Endothelial cell of umbilical vein (primary cell): ENCODE results near the gene PRKAR1B. TPM values are rescaled to one million over a fixed set of nuclear protein-coding genes. Genes with fewer than 3 reads are reported as not detected.

Experiments used
- BruUV-seq: library from RNA; stranded (reverse); fragments of 400-500 nt; replicated peaks from 2 replicates; lab custom pipeline; 2021; lab: Mats Ljungman, UMichigan
- CTCF ChIA-PET: fragments of 300-600, 350-600 bp; sonication (Branson Sonifier 250); formaldehyde crosslinking; loops from one replicate; lab custom pipeline; 2021; ENCODE audit warnings: antibody characterized with exemption, inconsistent platforms; lab: Charles Lee
- POLR2A ChIA-PET: fragments of 300-600, 350-600 bp; sonication (Branson Sonifier 250); formaldehyde crosslinking; loops from one replicate; lab custom pipeline; 2021; ENCODE audit warnings: antibody characterized with exemption, inconsistent platforms; lab: Charles Lee
- DNase-seq: peaks from one replicate; pipeline ENCODE4 v3.0.0-alpha.2; 2011; ENCODE audit warnings: low read depth, low spot score
- FAIRE-seq: peaks from 2 replicates; lab custom pipeline; 2011; peaks lifted over from hg19 to GRCh38; lab: Jason Lieb, UNC
- H2AFZ ChIP-seq: 2 replicates; pipeline ENCODE4 v1.6.0; 2012; ENCODE audit warnings: low read depth, low read length, control low read depth, inconsistent platforms
- H3K27ac ChIP-seq: 2 replicates; pipeline ENCODE4 v1.5.1; 2011; ENCODE audit warnings: low read depth, mild to moderate bottlenecking, control low read depth, low read length, moderate library complexity; ENCODE audit not compliant: insufficient read depth
- H3K27me3 ChIP-seq, 2 experiments: 2 replicates each; pipeline versions ENCODE4 v1.6.0 to v1.6.1; 2011; ENCODE audit warnings: low read length in 2 of 2, mixed read lengths in 1 of 2; ENCODE audit not compliant: control insufficient read depth in 2 of 2, insufficient read depth in 2 of 2
- H3K36me3 ChIP-seq, 2 experiments: 2 replicates in 1 of 2; 3 replicates in 1 of 2; pipeline ENCODE4 v1.5.1; 2011; ENCODE audit warnings: low read length in 2 of 2, mild to moderate bottlenecking in 1 of 2, moderate library complexity in 1 of 2; ENCODE audit not compliant: control insufficient read depth in 2 of 2, insufficient read depth in 2 of 2; ENCODE audit errors: extremely low read depth in 1 of 2
- H3K4me1 ChIP-seq: 3 replicates; pipeline ENCODE4 v1.5.1; 2011; ENCODE audit warnings: mild to moderate bottlenecking, low read length; ENCODE audit not compliant: control insufficient read depth, insufficient read depth; ENCODE audit errors: extremely low read depth
- H3K4me2 ChIP-seq: 2 replicates; pipeline ENCODE4 v1.6.1; 2011; ENCODE audit warnings: low read length, control low read depth, mixed read lengths; ENCODE audit not compliant: insufficient read depth
- H3K4me3 ChIP-seq, 3 experiments: fragments of 200-600 bp in 1 of 3; sonication (generic), shearing (Covaris generic) in 1 of 3; replicated peaks in 1 of 3; 2 replicates each; pipeline ENCODE4 v1.5.1; 2011 to 2016; ENCODE audit warnings: control low read depth in 3 of 3, low read length in 3 of 3, mild to moderate bottlenecking in 2 of 3, inconsistent platforms in 1 of 3, low read depth in 1 of 3, moderate library complexity in 1 of 3; ENCODE audit not compliant: insufficient read depth in 1 of 3
- H3K79me2 ChIP-seq: 2 replicates; pipeline ENCODE4 v1.6.0; 2012; ENCODE audit warnings: low read length, inconsistent platforms; ENCODE audit not compliant: control insufficient read depth, insufficient read depth
- H3K9ac ChIP-seq: replicated peaks from 2 replicates; pipeline ENCODE3; 2011; ENCODE audit warnings: low read length, control low read depth; ENCODE audit not compliant: insufficient read depth; ENCODE audit errors: extremely low read depth
- H3K9me1 ChIP-seq: replicated peaks from 3 replicates; pipeline ENCODE4 v1.6.0; 2011; ENCODE audit warnings: mild to moderate bottlenecking, low read length; ENCODE audit not compliant: control insufficient read depth, insufficient read depth; ENCODE audit errors: extremely low read depth
- H3K9me3 ChIP-seq: replicated peaks from 2 replicates; pipeline ENCODE4 v1.5.1; 2012; ENCODE audit warnings: low read length, inconsistent platforms; ENCODE audit not compliant: control insufficient read depth, insufficient read depth
- H4K20me1 ChIP-seq: replicated peaks from 2 replicates; pipeline ENCODE3; 2011; ENCODE audit warnings: mild to moderate bottlenecking, low read length; ENCODE audit not compliant: control insufficient read depth, insufficient read depth; ENCODE audit errors: extremely low read depth
- CTCF ChIP-seq, 2 donors: IDR thresholded peaks; 1 replicate in 1 of 2; 2 replicates in 1 of 2; pipeline ENCODE4 v1.5.1; 2011; ENCODE audit warnings: low read length in 2 of 2, mild to moderate bottlenecking in 2 of 2, moderate library complexity in 2 of 2, control low read depth in 1 of 2, inconsistent platforms in 1 of 2, low read depth in 1 of 2; ENCODE audit not compliant: insufficient read depth in 1 of 2; ENCODE audit errors: extremely low read depth in 1 of 2
- EZH2 ChIP-seq: IDR thresholded peaks from 2 replicates; pipeline ENCODE4 v1.6.1; 2012; ENCODE audit warnings: borderline replicate concordance, low read depth, mild to moderate bottlenecking, moderate library complexity, low read length, inconsistent platforms; ENCODE audit not compliant: severe bottlenecking
- FOS ChIP-seq: IDR thresholded peaks from 2 replicates; pipeline ENCODE4 v1.6.1; 2011; ENCODE audit warnings: mild to moderate bottlenecking, low read length, moderate library complexity, borderline replicate concordance; ENCODE audit not compliant: insufficient read depth
- GATA2 ChIP-seq: IDR thresholded peaks from 2 replicates; pipeline ENCODE4 v1.7.0; 2011; ENCODE audit warnings: low read depth, mild to moderate bottlenecking, moderate library complexity, mixed read lengths, low read length; ENCODE audit not compliant: insufficient read length, insufficient read depth
- JUN ChIP-seq: IDR thresholded peaks from 2 replicates; pipeline ENCODE4 v1.6.1; 2011; ENCODE audit warnings: borderline replicate concordance, low read depth; ENCODE audit not compliant: insufficient read length, insufficient read depth
- MAX ChIP-seq: IDR thresholded peaks from 2 replicates; pipeline ENCODE4 v1.6.1; 2011; ENCODE audit not compliant: insufficient read depth, insufficient read length
- MYC ChIP-seq: IDR thresholded peaks from one replicate; pipeline ENCODE4 v1.6.1; 2011; ENCODE audit warnings: mild to moderate bottlenecking, low read depth, low read length
- POLR2A ChIP-seq: IDR thresholded peaks from 2 replicates; pipeline ENCODE4 v1.6.1; 2012; ENCODE audit warnings: low read depth, mild to moderate bottlenecking, control low read depth, low read length
- POLR2AphosphoS5 ChIP-seq: IDR thresholded peaks from 2 replicates; pipeline ENCODE4 v1.6.1; 2012; ENCODE audit warnings: low read depth, mild to moderate bottlenecking, control low read depth, low read length, moderate library complexity; ENCODE audit not compliant: insufficient read depth
- dilution Hi-C: fragments of 300-500 bp; cut with MboI; formaldehyde crosslinking; loops from one replicate; pipeline ENCODE4 v1.15.0; 2019; ENCODE audit warnings: low sequenced_read_pairs; ENCODE audit not compliant: extremely low pct_ligation_motif_present
- intact Hi-C: fragments of 100-400 bp; cut with micrococcal nuclease; formaldehyde crosslinking; loops from one replicate; pipeline ENCODE4 v1.10.0; 2022
- polyA plus RNA-seq, 4 experiments: library from polyadenylated mRNA; depleted of rRNA in 3 of 4; stranded (reverse) in 3 of 4; unstranded in 1 of 4; fragments of >200 nt; gene quantifications; 2 replicates each; pipeline versions ENCODE4 v1.2.1 to v1.2.3, GENCODE V29; 2011 to 2012; ENCODE audit warnings: missing spikeins in 1 of 4
- total RNA-seq: library from RNA; stranded (reverse); gene quantifications from 2 replicates; pipeline ENCODE4 v1.2.3, GENCODE V29; 2021

The PRKAR1B gene
- total and polyA plus RNA-seq, 2 donors (not counting 3 experiments of a cell fraction or from before 2014, with no cell fraction given) = 15.4 to 29.2 TPM

DNA sequence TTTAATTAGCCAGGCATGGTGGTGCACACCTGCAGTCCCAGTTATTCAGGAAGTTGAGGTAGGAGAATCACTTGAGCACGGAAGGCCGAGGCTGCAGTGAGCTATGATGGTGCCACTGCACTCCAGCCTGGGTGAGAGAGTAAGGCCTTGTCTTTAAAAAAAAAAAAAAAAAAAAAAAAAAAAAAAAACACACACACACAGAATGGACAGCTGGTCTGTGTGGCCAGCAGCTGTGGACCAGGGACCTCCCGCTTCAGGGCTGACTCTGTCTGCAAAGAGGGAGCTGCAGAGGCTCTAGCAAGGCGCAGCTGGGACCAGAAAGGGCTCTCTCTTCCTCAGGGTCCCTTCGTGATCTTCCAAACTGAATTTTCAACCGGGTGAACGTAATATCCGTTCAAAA lies 54.2 kb downstream of the PRKAR1B start:
- BruUV-seq = no TSS peak
- dilution Hi-C loops (no loop called here), intact Hi-C loops (no loop called here)
- H4K20me1 ChIP-seq = no peaks in the 10 kb centered on the region
- no peak overlapping the region for H3K4me2 ChIP-seq
- H3K27me3 ChIP-seq = no peaks in the 10 kb centered on the region
- no peak overlapping the region for H3K27ac ChIP-seq
- H3K9ac ChIP-seq = no peak overlapping the region
- POLR2A ChIA-PET = no interaction called here
- no peaks in the 10 kb centered on the region for H3K9me3 ChIP-seq
- H2AFZ ChIP-seq = no peak overlapping the region
- DNase-seq (no peak), FAIRE-seq (no peak)
- no peaks in the 10 kb centered on the region for H3K79me2 ChIP-seq
- no peaks in the 10 kb centered on the region for H3K9me1 ChIP-seq
- TF ChIP-seq EZH2 = no peak
- no peak for TF ChIP-seq FOS
- CTCF ChIA-PET = interaction anchor here (0.6 to 0.7 kb wide), 2 partner anchors 49 to 486 kb away, joined by 4 read pairs; no protein-coding TSS in a partner anchor
- peaks cover 0 to 9% of the 10 kb centered on the region in 2 experiments for H3K36me3 ChIP-seq
- H3K4me1 ChIP-seq = no peaks in the 10 kb centered on the region
- H3K4me3 ChIP-seq = no peak overlapping the region

DNA sequence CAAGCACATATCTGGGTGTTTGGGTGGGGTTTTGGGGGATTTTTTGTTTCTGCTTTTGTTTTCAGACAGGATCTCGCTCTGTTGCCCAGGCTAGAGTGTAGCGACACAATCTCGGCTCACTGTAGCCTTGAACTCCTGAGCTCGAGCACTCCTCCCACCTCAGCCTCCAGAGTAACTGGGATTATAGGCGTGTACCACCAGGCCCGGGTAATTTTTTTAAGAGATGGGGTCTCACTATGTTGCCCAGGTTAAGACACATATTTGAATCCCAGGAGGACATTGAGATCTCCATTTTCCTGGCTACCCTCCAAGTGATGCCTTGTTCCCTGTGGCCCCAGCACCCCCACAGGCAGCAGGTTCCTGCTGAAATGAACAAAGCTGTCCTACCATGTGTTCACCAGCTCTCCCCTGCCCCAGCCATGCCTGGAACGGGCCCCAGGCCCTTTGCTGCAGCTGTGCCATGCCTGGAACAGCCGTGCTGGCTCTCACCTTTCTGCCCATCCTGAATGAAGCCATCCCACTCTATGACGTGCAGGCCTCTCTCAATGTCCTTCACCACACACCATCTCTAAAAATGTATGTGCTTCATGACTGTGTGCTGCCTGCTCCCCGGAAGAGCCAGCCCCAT lies 55.6 kb downstream of the PRKAR1B start:
- Histone ChIP-seq H3K4me3 (no peak overlapping the region), H2AFZ (no peak overlapping the region), H4K20me1 (no peaks in the 10 kb centered on the region), H3K79me2 (no peaks in the 10 kb centered on the region), H3K4me2 (no peak overlapping the region), H3K9me3 (no peaks in the 10 kb centered on the region), H3K9me1 (no peaks in the 10 kb centered on the region), H3K27ac (no peak overlapping the region), H3K36me3 (peaks cover 0 to 6% of the 10 kb centered on the region in 2 experiments), H3K9ac (no peak overlapping the region), H3K27me3 (no peaks in the 10 kb centered on the region), H3K4me1 (no peaks in the 10 kb centered on the region)
- DNase-seq = no peak
- ChIA-PET CTCF (no interaction called here), POLR2A (no interaction called here)
- intact Hi-C loops = no loop called here
- no peak for TF ChIP-seq MYC
- TF ChIP-seq FOS = no peak
- no peak for TF ChIP-seq JUN
- TF ChIP-seq CTCF (IDR thresholded peaks at IDR 0.05; ENCODE audit: extremely low read depth in 1 of 2, insufficient read depth in 1 of 2, low read depth in 1 of 2, low read length in 2 of 2) = no peak
- no peak for TF ChIP-seq MAX
- no peak for TF ChIP-seq POLR2AphosphoS5
- no peak for TF ChIP-seq GATA2
- TF ChIP-seq POLR2A = no peak
- TF ChIP-seq EZH2 = no peak
- dilution Hi-C loops = no loop called here
- no TSS peak for BruUV-seq
- no peak for FAIRE-seq
